ENCODE data around the gene ELK4.

Gene ELK4

GRCh38 chr1:205598841-205599668 lies 32.8 kb downstream of the ELK4 start:
- TF ChIP-seq CTCF (IDR thresholded peaks at IDR 0.05; ENCODE audit: low read depth, low read length, missing control alignments), result no peak
- no peak overlapping the region for H3K4me3 ChIP-seq (replicated peaks; ENCODE audit: low read depth, low read length)
- peak; percentile 83 for DNase-seq (ENCODE audit: extremely low read depth, low read depth)

DNA sequence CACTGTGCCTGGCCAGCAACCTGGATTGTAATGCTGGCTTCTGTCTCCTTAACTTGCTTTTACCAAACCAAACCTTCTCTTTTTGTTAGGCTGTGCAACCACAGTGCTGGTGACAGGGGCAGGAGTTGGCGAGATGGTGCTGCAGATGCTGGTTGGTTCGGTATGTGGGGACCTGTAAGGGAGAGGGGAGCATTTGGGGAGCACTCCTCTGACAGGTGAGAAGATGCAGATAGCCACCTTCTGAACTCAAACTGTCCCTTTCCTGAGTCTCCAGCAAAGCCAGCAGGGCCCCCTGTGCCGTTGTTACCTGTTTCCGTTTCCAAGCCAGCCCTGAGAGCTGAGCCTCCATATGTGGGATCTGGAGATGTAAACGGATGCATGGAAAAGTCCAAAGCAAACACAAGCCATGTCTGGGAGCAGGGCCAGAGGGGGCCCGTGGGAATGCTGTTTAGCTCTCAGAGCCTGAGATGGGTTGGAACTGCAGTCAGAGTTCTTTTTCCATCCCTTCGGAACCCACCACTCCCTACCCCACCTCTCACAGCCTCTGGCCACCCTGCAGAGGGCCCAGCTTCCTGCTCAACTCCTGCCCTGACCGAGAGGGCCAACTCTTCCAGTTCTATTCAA lies 34.0 kb downstream of the ELK4 start:
- no peak for DNase-seq (ENCODE audit: extremely low read depth, low read depth)
- no peak overlapping the region for H3K4me3 ChIP-seq (replicated peaks; ENCODE audit: low read depth, low read length)
- TF ChIP-seq CTCF (IDR thresholded peaks at IDR 0.05; ENCODE audit: low read depth, low read length, missing control alignments), result no peak

GRCh38 chr1:205596876-205597275 lies 34.9 kb downstream of the ELK4 start:
- no peak overlapping the region for H3K4me3 ChIP-seq (replicated peaks; ENCODE audit: low read depth, low read length)
- no peak for TF ChIP-seq CTCF (IDR thresholded peaks at IDR 0.05; ENCODE audit: low read depth, low read length, missing control alignments)
- DNase-seq (ENCODE audit: extremely low read depth, low read depth), result no peak

- DNase-seq (ENCODE audit: extremely low read depth, low read depth), result no peak
- TF ChIP-seq CTCF (IDR thresholded peaks at IDR 0.05; ENCODE audit: low read depth, low read length, missing control alignments), result no peak
- no peak overlapping the region for H3K4me3 ChIP-seq (replicated peaks; ENCODE audit: low read depth, low read length)
Observed at GRCh38 chr1:205595861-205596260, 36.0 kb downstream of the ELK4 start.

DNA sequence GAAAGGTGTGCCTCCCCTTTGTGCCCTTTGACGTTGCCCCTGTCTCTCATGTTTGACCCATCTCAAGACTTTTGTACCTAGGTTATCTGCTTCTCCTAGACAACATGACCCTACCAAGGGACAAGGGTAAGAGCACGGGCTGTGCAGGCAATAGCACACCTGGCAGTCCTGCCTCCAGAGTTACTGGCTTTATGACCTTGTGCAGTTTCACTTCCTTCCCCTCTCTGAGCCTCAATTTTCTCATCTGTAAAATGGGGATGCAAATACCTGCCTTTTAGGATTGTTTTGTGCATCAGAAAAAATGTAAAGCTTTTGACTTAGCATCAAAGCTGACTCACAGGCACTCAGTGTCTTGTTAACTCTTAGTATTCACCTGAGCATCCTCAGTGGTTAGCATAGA lies 36.4 kb downstream of the ELK4 start:
- no peak overlapping the region for H3K4me3 ChIP-seq (replicated peaks; ENCODE audit: low read depth, low read length)
- DNase-seq (ENCODE audit: extremely low read depth, low read depth), result no peak
- TF ChIP-seq CTCF (IDR thresholded peaks at IDR 0.05; ENCODE audit: low read depth, low read length, missing control alignments), result no peak

DNA sequence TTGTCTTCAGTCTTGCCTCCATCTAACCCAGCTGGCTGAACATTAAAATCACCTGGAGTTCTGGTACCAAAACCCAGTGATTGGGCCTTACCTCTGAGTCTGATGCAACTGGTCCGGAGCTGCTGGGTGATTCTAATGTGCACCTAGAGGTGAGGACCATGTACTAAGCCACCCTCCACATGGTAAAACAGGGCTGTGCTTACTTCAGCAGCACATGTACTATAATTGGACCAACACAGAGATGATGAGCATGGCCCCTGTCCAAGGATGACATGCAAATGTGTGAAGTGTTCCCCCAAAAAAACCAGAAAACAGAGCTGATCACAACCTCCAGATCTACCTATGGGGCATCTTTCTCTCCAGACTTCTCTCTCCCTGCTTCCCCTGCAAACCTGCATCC lies 37.0 kb downstream of the ELK4 start:
- no peak overlapping the region for H3K4me3 ChIP-seq (replicated peaks; ENCODE audit: low read depth, low read length)
- no peak for TF ChIP-seq CTCF (IDR thresholded peaks at IDR 0.05; ENCODE audit: low read depth, low read length, missing control alignments)
- no peak for DNase-seq (ENCODE audit: extremely low read depth, low read depth)
